SK-N-SH treated with all-trans-retinoic acid at 6 μM for 48 hours (cell line): ENCODE results near the gene BLVRB.

ENCODE experiments used
- PPARA ChIP-seq: fragments of 250-450 bp; sonication (Bioruptor Pico); IDR thresholded peaks from 2 replicates; pipeline ENCODE4 v1.5.0; 2020; ENCODE audit warnings: mild to moderate bottlenecking, borderline replicate concordance
- ZNF565 ChIP-seq: fragments of 450-650 bp; formaldehyde crosslinking; conservative IDR thresholded peaks from 2 replicates; pipeline ENCODE4 v1.5.0; 2020; ENCODE audit warnings: low read depth, mild to moderate bottlenecking, moderate library complexity

DNA sequence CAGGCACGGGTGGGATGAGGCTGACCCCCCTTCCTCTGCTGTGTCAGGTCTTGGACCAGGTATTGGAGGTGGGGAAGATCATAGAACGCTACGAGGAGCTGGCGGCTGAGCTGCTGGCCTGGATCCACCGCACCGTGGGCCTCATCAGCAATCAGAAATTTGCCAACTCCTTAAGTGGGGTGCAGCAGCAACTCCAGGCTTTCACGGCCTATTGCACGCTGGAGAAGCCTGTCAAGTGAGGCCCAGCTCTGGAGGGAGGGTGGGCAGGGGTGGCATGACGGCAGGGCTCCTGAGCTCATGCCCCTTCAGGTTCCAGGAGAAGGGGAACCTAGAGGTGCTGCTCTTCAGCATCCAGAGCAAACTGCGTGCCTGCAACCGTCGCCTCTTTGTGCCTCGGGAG, 36.5 kb upstream of the BLVRB start:
- TF ChIP-seq ZNF565 (CRISPR knock-in tag) (no peak), PPARA (no peak)
